PC-3 (cell line): ENCODE results near the gene YWHAG. TPM values are rescaled to one million over a fixed set of nuclear protein-coding genes. Genes with fewer than 3 reads are reported as not detected.
A peak's percentile ranks its signal among the peaks of the same experiment; 100 is the strongest.

Experiments used
- ATAC-seq: fragments of 200-7000 bp; cut with Tn5 transposase; 2 replicates; pipeline ENCODE4 v1.9.1; 2020; ENCODE audit warnings: mild to moderate bottlenecking, moderate library complexity
- BruUV-seq: library from RNA; stranded (reverse); fragments of 400-500 nt; replicated peaks from 2 replicates; lab custom pipeline; 2021; lab: Mats Ljungman, UMichigan
- CTCF ChIA-PET: fragments of 300-600 bp; sonication (Branson Sonifier 250); formaldehyde crosslinking; loops from one replicate; lab custom pipeline; 2022; ENCODE audit warnings: antibody characterized with exemption; lab: Charles Lee
- POLR2A ChIA-PET: fragments of 300-600 bp; sonication (Branson Sonifier 250); formaldehyde crosslinking; loops from one replicate; lab custom pipeline; 2022; ENCODE audit warnings: antibody characterized with exemption; ENCODE audit not compliant: unreplicated experiment; lab: Charles Lee
- DNase-seq: peaks from one replicate; pipeline ENCODE4 v3.0.0-alpha.2; 2015
- H2AFZ ChIP-seq: fragments of 300-600 bp; sonication (generic); 2 replicates; pipeline ENCODE4 v1.6.0; 2016; ENCODE audit warnings: antibody characterized with exemption, low read length
- H3F3A ChIP-seq: fragments of 300-600 bp; sonication (generic); one replicate; pipeline ENCODE4 v1.6.0; 2017; ENCODE audit warnings: antibody characterized with exemption, low read length, control low read depth, mild to moderate bottlenecking; ENCODE audit not compliant: unreplicated experiment
- H3K27ac ChIP-seq: fragments of 300-600 bp; sonication (generic); 2 replicates; pipeline ENCODE4 v1.5.1; 2016; ENCODE audit warnings: mild to moderate bottlenecking, low read length
- H3K27me3 ChIP-seq: fragments of 300-600 bp; sonication (generic); 2 replicates; pipeline ENCODE4 v1.6.1; 2016; ENCODE audit warnings: low read length, mixed read lengths
- H3K36me3 ChIP-seq: fragments of 300-600 bp; sonication (generic); 2 replicates; pipeline ENCODE4 v1.6.1; 2016; ENCODE audit warnings: low read depth, mixed run types, low read length, mixed read lengths
- H3K4me1 ChIP-seq: fragments of 300-600 bp; sonication (generic); 2 replicates; pipeline ENCODE4 v1.5.1; 2016; ENCODE audit warnings: low read length; ENCODE audit not compliant: insufficient read depth
- H3K4me2 ChIP-seq: fragments of 300-600 bp; sonication (generic); 2 replicates; pipeline ENCODE4 v1.6.0; 2016; ENCODE audit warnings: low read length
- H3K4me3 ChIP-seq: fragments of 300-600 bp; sonication (generic); 2 replicates; pipeline ENCODE4 v1.5.1; 2016; ENCODE audit warnings: mild to moderate bottlenecking, low read length, mixed read lengths
- H3K79me2 ChIP-seq: fragments of 300-600 bp; sonication (generic); 2 replicates; pipeline ENCODE4 v1.6.1; 2017; ENCODE audit warnings: low read length, mixed read lengths
- H3K9ac ChIP-seq: fragments of 300-600 bp; sonication (generic); 2 replicates; pipeline ENCODE4 v1.6.0; 2016; ENCODE audit warnings: mild to moderate bottlenecking, low read length
- H3K9me2 ChIP-seq: fragments of 300-600 bp; sonication (generic); replicated peaks from 2 replicates; pipeline ENCODE4 v1.6.1; 2016; ENCODE audit warnings: mixed run types, low read length, mixed read lengths
- H3K9me3 ChIP-seq: fragments of 300-600 bp; sonication (generic); 2 replicates; pipeline ENCODE4 v1.6.1; 2016; ENCODE audit warnings: low read length, mixed read lengths
- H4K20me1 ChIP-seq: fragments of 300-600 bp; sonication (generic); 2 replicates; pipeline ENCODE4 v1.6.1; 2016; ENCODE audit warnings: low read length, mixed read lengths
- EZH2 ChIP-seq: fragments of 300-600 bp; sonication (generic); IDR thresholded peaks from one replicate; pipeline ENCODE4 v1.6.1; 2017; ENCODE audit warnings: antibody characterized with exemption, mild to moderate bottlenecking, low read length; ENCODE audit not compliant: unreplicated experiment
- EZH2phosphoT487 ChIP-seq: fragments of 300-600 bp; sonication (generic); IDR thresholded peaks from 2 replicates; pipeline ENCODE4 v1.6.1; 2018; ENCODE audit warnings: mild to moderate bottlenecking, antibody characterized with exemption, low read length, borderline replicate concordance
- intact Hi-C: fragments of 100-400 bp; cut with micrococcal nuclease; formaldehyde crosslinking; loops from 2 replicates; pipeline ENCODE4 v1.9.0; 2023
- total RNA-seq: library from RNA; depleted of rRNA; stranded (reverse); fragments of >200 nt; gene quantifications from 2 replicates; pipeline ENCODE4 v1.2.3, GENCODE V29; 2014
- TF ChIP-seq, protein P1 (sequence below): fragments of 300-600 bp; sonication (generic); conservative IDR thresholded peaks from 2 replicates; pipeline ENCODE4 v1.5.1; 2017; ENCODE audit warnings: antibody characterized with exemption, low read depth, mild to moderate bottlenecking, low read length

Gene YWHAG
- total RNA-seq, 1 experiment from 2014 or later, result 42.2 TPM

GRCh38 chr7:76357475-76358010 is 1.2 kb downstream of the YWHAG start:
- peaks cover 62% of the 10 kb centered on the region for H3K79me2 ChIP-seq
- peaks cover 39% of the 10 kb centered on the region for H3K36me3 ChIP-seq
- H3K27me3 ChIP-seq, result no peaks in the 10 kb centered on the region
- ChIA-PET CTCF (no interaction called here), POLR2A (no interaction called here)
- no peak for ATAC-seq
- H3K9ac ChIP-seq, result peak overlapping the region; percentile 95
- H3K4me2 ChIP-seq, result peak overlapping the region; percentile 89
- H3K4me3 ChIP-seq, result peak overlapping the region; percentile 95
- intact Hi-C loops, result loop anchor here (2.0 kb wide), 2 partner anchors 17 to 35 kb away; no protein-coding TSS in a partner anchor
- no peak overlapping the region for H2AFZ ChIP-seq
- TSS peak; percentile 55 for BruUV-seq
- H3K9me2 ChIP-seq, result no peaks in the 10 kb centered on the region
- TF ChIP-seq, protein P1, sequence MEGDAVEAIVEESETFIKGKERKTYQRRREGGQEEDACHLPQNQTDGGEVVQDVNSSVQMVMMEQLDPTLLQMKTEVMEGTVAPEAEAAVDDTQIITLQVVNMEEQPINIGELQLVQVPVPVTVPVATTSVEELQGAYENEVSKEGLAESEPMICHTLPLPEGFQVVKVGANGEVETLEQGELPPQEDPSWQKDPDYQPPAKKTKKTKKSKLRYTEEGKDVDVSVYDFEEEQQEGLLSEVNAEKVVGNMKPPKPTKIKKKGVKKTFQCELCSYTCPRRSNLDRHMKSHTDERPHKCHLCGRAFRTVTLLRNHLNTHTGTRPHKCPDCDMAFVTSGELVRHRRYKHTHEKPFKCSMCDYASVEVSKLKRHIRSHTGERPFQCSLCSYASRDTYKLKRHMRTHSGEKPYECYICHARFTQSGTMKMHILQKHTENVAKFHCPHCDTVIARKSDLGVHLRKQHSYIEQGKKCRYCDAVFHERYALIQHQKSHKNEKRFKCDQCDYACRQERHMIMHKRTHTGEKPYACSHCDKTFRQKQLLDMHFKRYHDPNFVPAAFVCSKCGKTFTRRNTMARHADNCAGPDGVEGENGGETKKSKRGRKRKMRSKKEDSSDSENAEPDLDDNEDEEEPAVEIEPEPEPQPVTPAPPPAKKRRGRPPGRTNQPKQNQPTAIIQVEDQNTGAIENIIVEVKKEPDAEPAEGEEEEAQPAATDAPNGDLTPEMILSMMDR, result no peak
- TF ChIP-seq EZH2phosphoT487 (no peak), EZH2 (no peak)
- no peaks in the 10 kb centered on the region for H3F3A ChIP-seq
- DNase-seq, result no peak
- H4K20me1 ChIP-seq, result peaks cover 59% of the 10 kb centered on the region
- peak overlapping the region; percentile 75; the same call in 1 of the 2 replicates for H3K27ac ChIP-seq
- peaks cover 24% of the 10 kb centered on the region for H3K4me1 ChIP-seq
- no peaks in the 10 kb centered on the region for H3K9me3 ChIP-seq

DNA sequence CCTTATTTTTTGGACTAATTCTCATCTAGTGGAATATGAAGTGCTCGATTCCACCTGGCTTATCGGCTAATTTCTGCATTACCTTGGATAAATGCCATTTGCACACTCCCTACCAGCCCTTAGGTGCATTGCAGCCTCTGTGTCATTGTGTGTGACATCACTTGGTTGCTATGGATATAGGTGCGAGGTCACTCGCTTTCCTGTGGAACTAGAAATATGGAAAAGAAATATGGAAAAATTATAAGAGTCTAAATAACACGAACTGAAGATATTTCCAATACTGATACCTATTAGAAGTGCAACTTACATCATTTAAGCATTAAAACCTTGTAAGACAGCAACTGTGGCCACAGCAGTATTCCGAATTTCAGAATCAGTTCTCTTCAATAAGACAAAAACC is 2.0 kb downstream of the YWHAG start:
- H4K20me1 ChIP-seq, result peaks cover 65% of the 10 kb centered on the region
- no peak overlapping the region for H2AFZ ChIP-seq
- no peaks in the 10 kb centered on the region for H3K9me3 ChIP-seq
- ChIA-PET POLR2A (no interaction called here), CTCF (no interaction called here)
- peaks cover 70% of the 10 kb centered on the region for H3K79me2 ChIP-seq
- peaks cover 43% of the 10 kb centered on the region for H3K36me3 ChIP-seq
- peaks cover 24% of the 10 kb centered on the region for H3K4me1 ChIP-seq
- H3F3A ChIP-seq, result no peaks in the 10 kb centered on the region
- no TSS peak for BruUV-seq
- H3K27me3 ChIP-seq, result no peaks in the 10 kb centered on the region
- H3K4me2 ChIP-seq, result peak overlapping the region; percentile 89
- H3K9me2 ChIP-seq, result no peaks in the 10 kb centered on the region
- 0 out of 2 replicates have a peak overlapping the region, but pooled peaks have one; percentile 5 for H3K27ac ChIP-seq
- peak; percentile 75 for DNase-seq
- peak; percentile 7; the same call in 1 of the 2 replicates for ATAC-seq
- TF ChIP-seq EZH2 (no peak), EZH2phosphoT487 (no peak)
- TF ChIP-seq, protein P1, result no peak
- intact Hi-C loops, result no loop called here
- H3K4me3 ChIP-seq, result peak overlapping the region; percentile 95
- H3K9ac ChIP-seq, result peak overlapping the region; percentile 95

DNA sequence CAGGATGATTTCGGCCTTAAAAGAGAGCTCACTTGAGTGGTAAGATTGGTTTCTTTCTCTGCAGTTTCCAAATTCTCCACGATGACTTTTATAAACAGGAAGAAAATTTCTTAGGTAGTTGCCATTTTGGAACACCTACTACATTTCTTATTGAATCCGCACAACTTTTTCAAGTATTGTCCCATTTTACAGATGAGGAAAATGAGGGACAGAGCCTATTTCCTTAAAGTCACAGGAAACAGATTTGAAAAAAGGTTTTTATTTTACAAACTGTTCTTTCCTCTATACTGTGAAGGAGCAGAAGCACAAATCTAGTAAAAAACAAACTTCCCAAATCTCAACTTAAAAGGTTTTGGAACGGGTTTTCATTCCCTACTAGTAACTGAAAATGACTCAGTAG is 2.7 kb downstream of the YWHAG start:
- no peaks in the 10 kb centered on the region for H3K27me3 ChIP-seq
- POLR2A ChIA-PET, result no interaction called here
- TF ChIP-seq EZH2, result no peak
- TF ChIP-seq, protein P1, result no peak
- no peak for TF ChIP-seq EZH2phosphoT487
- no peak overlapping the region for H2AFZ ChIP-seq
- H3K36me3 ChIP-seq, result peaks cover 46% of the 10 kb centered on the region
- BruUV-seq, result no TSS peak
- H3K27ac ChIP-seq, result no peak overlapping the region
- CTCF ChIA-PET, result no interaction called here
- no peaks in the 10 kb centered on the region for H3K9me3 ChIP-seq
- peaks cover 24% of the 10 kb centered on the region for H3K4me1 ChIP-seq
- H3K9ac ChIP-seq, result no peak overlapping the region
- intact Hi-C loops, result no loop called here
- H3K79me2 ChIP-seq, result peaks cover 77% of the 10 kb centered on the region
- peak overlapping the region; percentile 95 for H3K4me3 ChIP-seq
- H4K20me1 ChIP-seq, result peaks cover 72% of the 10 kb centered on the region
- peak overlapping the region; percentile 89 for H3K4me2 ChIP-seq
- H3K9me2 ChIP-seq, result no peaks in the 10 kb centered on the region
- no peaks in the 10 kb centered on the region for H3F3A ChIP-seq
- DNase-seq, result peak; percentile 27
- ATAC-seq, result no peak
